Omental fat pad (tissue), 4 donors: Measurements from ENCODE around the gene G6PD. TPM values are rescaled to one million over a fixed set of nuclear protein-coding genes. Genes with fewer than 3 reads are reported as not detected.
"Not testable (repeated sequence)": the region's sequence is repeated elsewhere in the genome, so short reads cannot be mapped to it uniquely, and the experiment has no call there.

ENCODE experiments used
- ATAC-seq: fragments of 150-250 bp; one replicate; pipeline ENCODE4 v1.9.1; 2016; ENCODE audit warnings: mild to moderate bottlenecking, moderate library complexity; ENCODE audit not compliant: low FRiP score
- DNase-seq: peaks from one replicate; pipeline ENCODE4 v3.0.0-alpha.2; 2019; ENCODE audit warnings: low spot score
- total RNA-seq, 4 donors: library from RNA; depleted of rRNA; stranded (reverse); fragments of >200 nt; gene quantifications; one replicate each; pipeline ENCODE4 v1.1.0, GENCODE V29; 2016
- TF ChIP-seq, protein P1 (sequence below), 3 donors: fragments of 450-650 bp; IDR thresholded peaks; one replicate each; pipeline ENCODE4 v1.5.1; 2016 to 2017; ENCODE audit warnings: antibody characterized with exemption in 3 of 3, mild to moderate bottlenecking in 3 of 3, moderate library complexity in 2 of 3

G6PD gene
- total RNA-seq, 4 donors from 2014 or later = 42.1 to 76.7 (median 58.5) TPM

DNA sequence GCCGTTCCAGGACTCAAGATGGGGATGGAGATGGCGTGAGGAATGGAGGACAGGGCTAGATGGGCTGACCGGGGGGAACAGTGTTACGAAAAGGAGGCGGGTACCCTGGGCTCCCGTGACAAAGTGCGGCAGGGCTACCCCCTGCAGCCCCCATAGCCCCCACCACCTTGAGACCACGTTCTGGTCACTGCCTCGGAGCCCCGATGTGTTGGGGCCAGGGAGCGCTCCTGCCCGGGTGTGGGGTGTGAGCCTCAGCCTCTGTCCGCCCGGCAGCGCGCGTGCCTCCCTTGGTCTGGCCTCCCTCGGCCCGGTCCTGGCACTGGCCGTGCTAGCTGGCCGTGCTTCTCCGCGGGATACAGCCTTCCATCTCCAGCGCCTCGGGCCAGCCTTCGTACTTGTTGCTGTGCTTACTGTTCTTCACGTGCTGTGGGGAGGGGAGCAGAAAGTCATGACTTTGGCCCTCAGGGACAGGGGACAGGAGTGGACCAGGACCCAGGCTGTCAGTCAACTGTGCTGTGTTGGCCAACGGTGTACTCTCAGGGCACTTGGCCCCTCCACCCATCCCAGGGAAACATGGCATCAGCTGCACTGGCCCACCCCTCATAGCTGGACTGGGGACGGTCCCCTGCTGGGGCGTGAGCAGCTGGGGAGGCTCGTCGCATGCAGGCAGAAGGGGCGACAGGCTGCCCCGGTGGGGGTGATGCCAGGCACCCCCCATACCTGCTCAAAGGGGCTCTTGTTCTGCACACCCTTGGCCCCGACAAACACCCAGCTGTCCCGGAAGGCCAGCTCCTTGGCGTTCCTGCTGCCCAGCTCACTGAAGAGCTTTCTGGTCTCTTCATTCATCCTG lies 39.9 kb downstream of the G6PD start:
- no peak for DNase-seq
- TF ChIP-seq, protein P1, sequence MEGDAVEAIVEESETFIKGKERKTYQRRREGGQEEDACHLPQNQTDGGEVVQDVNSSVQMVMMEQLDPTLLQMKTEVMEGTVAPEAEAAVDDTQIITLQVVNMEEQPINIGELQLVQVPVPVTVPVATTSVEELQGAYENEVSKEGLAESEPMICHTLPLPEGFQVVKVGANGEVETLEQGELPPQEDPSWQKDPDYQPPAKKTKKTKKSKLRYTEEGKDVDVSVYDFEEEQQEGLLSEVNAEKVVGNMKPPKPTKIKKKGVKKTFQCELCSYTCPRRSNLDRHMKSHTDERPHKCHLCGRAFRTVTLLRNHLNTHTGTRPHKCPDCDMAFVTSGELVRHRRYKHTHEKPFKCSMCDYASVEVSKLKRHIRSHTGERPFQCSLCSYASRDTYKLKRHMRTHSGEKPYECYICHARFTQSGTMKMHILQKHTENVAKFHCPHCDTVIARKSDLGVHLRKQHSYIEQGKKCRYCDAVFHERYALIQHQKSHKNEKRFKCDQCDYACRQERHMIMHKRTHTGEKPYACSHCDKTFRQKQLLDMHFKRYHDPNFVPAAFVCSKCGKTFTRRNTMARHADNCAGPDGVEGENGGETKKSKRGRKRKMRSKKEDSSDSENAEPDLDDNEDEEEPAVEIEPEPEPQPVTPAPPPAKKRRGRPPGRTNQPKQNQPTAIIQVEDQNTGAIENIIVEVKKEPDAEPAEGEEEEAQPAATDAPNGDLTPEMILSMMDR (IDR thresholded peaks at IDR 0.05) = no peak
- ATAC-seq = no peak

GRCh38 chrX:154505734-154506133 lies 40.9 kb downstream of the G6PD start:
- TF ChIP-seq, protein P1 (IDR thresholded peaks at IDR 0.05) = no peak
- no peak for DNase-seq
- no peak for ATAC-seq

DNA sequence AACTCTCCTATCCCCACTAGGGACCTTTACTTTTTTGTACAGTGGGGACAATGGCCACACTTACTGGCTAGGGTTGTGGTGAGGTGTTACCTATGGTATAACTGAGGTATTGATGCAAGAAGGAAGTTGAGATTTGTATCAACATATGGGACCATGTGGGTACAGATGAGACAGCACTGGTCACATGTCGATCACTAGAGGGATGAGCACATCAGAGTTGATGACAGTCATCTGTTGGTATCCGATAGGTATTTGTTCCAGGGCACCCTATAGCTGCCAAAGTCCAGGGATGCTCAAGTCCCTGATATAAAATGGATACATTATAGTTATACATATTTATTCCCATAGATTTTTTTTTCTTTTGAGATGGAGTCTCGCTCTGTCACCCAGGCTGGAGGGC lies 43.7 kb downstream of the G6PD start:
- no peak for ATAC-seq
- TF ChIP-seq, protein P1 (IDR thresholded peaks at IDR 0.05) = no peak
- DNase-seq = no peak

DNA sequence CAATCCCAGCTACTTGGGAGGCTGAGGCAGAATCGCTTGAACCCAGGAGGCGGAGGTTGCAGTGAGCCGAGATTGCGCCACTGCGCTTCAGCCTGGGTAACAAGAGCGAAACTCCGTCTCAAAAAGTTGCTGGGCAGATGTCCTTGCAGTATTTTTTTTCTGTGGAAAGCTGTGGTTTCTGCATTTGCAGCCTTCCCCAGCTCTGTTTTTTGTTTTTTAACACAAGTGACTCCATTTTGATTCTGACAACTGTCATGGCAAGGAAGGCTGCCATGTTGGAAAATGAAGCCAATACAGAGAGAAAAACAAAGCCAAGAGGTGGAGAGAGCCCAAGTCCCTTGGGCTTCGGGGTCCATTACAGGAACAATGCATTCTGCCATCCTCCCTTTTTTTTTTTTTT lies 44.5 kb downstream of the G6PD start:
- TF ChIP-seq, protein P1 (IDR thresholded peaks at IDR 0.05) = no peak
- ATAC-seq = no peak
- no peak for DNase-seq

GRCh38 chrX:154501423-154501822 lies 45.2 kb downstream of the G6PD start:
- not testable (repeated sequence) for DNase-seq, ATAC-seq

GRCh38 chrX:154496591-154497137 lies 50.0 kb downstream of the G6PD start:
- DNase-seq, ATAC-seq: not testable (repeated sequence)

DNA sequence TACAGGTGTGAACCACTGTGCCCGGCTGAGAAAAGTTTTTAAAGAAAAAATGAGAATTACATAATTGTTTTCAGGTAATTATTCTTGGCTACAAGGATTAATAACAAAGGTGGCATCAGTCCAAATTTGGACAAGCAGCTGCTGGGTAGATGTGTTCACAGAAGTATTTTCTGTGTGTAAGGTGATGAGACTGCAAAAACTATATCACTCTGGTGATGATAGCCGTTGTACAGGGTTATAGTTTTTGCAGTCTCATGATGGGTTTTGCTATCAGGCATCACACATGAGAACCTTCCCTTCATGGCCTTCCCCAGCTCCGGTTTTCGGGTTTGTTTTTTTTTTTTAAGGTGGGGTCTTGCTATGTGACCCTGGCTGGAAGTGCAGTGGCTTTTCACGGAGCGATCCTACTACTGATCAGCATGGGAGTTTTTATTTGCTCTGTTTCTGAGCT lies 51.1 kb downstream of the G6PD start:
- ATAC-seq (no peak), DNase-seq (no peak)
- TF ChIP-seq, protein P1 (IDR thresholded peaks at IDR 0.05) = no peak

DNA sequence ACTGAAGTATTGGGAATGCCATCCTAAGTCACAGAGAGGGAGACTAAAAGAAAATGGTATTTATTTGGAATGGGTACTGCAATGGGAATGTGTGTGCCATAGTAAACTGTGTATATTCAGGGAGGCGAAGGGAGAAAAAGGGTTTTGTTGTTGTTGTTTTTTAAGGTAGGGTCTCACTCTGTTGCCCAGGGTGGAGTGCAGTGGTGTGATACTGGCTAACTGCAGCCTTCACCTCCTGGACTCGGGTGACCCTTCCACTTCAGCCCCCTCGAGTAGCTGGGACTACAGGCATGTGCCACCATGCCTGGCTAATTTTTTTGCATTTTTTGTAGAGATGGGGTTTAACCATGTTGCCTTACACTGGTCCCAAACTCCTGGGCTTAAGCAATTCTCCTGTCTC lies 51.9 kb downstream of the G6PD start:
- DNase-seq (no peak), ATAC-seq (no peak)
- TF ChIP-seq, protein P1 (IDR thresholded peaks at IDR 0.05) = no peak
